OCI-LY7 (cell line): ENCODE data around the gene MMP2.

Experiments used
- CTCF ChIP-seq: fragments of 200-600 bp; sonication (generic); conservative IDR thresholded peaks from 2 replicates; pipeline ENCODE4 v1.5.1; 2014; ENCODE audit warnings: mild to moderate bottlenecking, antibody characterized with exemption, low read length, moderate library complexity, mixed read lengths
- EZH2phosphoT487 ChIP-seq: fragments of 200-600 bp; sonication (generic); IDR thresholded peaks from 2 replicates; pipeline ENCODE4 v1.6.1; 2018; ENCODE audit warnings: low read depth, borderline replicate concordance, mild to moderate bottlenecking, mixed run types, antibody characterized with exemption, low read length, moderate library complexity, mixed read lengths

DNA sequence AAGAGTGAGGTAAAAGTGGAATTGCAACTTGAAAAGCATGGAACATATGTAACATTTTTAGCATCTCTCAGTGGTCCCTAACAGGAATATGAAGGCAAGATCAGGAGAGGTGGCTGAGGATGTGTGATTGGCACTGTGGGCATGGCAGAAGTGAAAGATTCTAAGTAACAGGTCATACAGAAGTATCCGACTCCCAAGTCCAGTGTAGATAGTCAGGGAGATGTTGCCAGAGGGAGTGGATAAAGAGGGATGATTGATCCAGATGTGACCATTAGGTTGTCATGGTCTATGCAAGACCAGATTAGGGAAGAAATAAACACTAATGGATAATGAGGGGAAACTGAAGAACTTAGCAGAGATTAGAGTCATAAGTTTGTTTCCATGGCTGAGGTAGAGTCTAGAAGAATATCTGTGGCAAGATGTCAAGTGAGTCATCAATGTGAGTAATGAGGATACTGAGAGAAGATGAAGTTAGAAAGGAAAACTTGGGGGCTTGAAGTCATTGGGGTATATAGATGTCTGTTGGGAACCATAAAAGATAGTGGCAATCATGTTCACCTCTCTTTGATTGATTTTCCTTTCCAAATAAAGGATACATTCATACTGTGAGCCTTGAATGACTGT lies 63.6 kb downstream of the MMP2 start:
- TF ChIP-seq CTCF, result no peak
- no peak for TF ChIP-seq EZH2phosphoT487
